Psoas muscle (tissue), 8 donors: ENCODE measurements around the gene TGM6. TPM values are rescaled to one million over a fixed set of nuclear protein-coding genes. Genes with fewer than 3 reads are reported as not detected.
A peak's percentile ranks its signal among the peaks of the same experiment; 100 is the strongest.

Experiments used
- ATAC-seq, 4 donors: fragments of 200-7000 bp; cut with Tn5 transposase; one replicate each; pipeline ENCODE4 v1.9.1; 2020; ENCODE audit warnings: moderate library complexity in 3 of 4, mild to moderate bottlenecking in 2 of 4
- DNase-seq, 2 donors: peaks; one replicate each; pipeline ENCODE4 v3.0.0-alpha.2; 2020
- H3K27ac ChIP-seq: fragments of 200-600 bp; one replicate; pipeline ENCODE4 v1.8.0; 2022
- H3K27me3 ChIP-seq, 3 donors: fragments of 200-600 bp in 1 of 3; one replicate each; pipeline versions ENCODE4 v1.6.1 to v1.8.0; 2013 to 2022; ENCODE audit warnings: low read length in 2 of 3, mild to moderate bottlenecking in 2 of 3, moderate library complexity in 1 of 3; ENCODE audit not compliant: insufficient read depth in 3 of 3
- H3K36me3 ChIP-seq, 2 donors: fragments of 200-600 bp in 1 of 2; one replicate each; pipeline versions ENCODE4 v1.6.1 to v1.8.0; 2013 to 2022; ENCODE audit warnings: low read depth in 1 of 2, mild to moderate bottlenecking in 1 of 2, moderate library complexity in 1 of 2; ENCODE audit not compliant: insufficient read depth in 1 of 2
- H3K4me1 ChIP-seq: fragments of 200-600 bp; one replicate; pipeline ENCODE4 v1.8.0; 2022
- H3K4me3 ChIP-seq: fragments of 200-600 bp; one replicate; pipeline ENCODE4 v1.8.0; 2022; ENCODE audit warnings: mild to moderate bottlenecking
- H3K9me3 ChIP-seq: fragments of 200-600 bp; one replicate; pipeline ENCODE4 v1.8.0; 2022
- whole genome bisulfite sequencing, 3 donors: extraction: QIAGEN DNeasy Blood & Tissue Kit; methylation state at CpG; one replicate each; pipeline versions ENCODE4 v1.1.6 to v1.1.7; 2013; 5-methylcytosine and 5-hydroxymethylcytosine counted together
- intact Hi-C, 2 donors: fragments of 100-400 bp; cut with DNase I; formaldehyde crosslinking; loops; one replicate each; pipeline versions ENCODE4 v1.11.0 to v1.14.2; 2022
- polyA plus RNA-seq, 3 donors: library from polyadenylated mRNA; stranded (reverse); fragments of 200-250 nt; gene quantifications; one replicate each; pipeline ENCODE4 v1.2.3, GENCODE V29; 2013
- total RNA-seq, 4 donors: library from RNA; stranded (reverse); fragmentation: NEBNext Ultra II Directional in 2 of 4; extraction: Animal tissue kit (Norgen Biotek cat#: 25700) in 2 of 4; gene quantifications; one replicate each; pipeline versions ENCODE4 v1.2.1 to v1.2.4, GENCODE V29; 2021 to 2023
- TF ChIP-seq, protein P1 (sequence below): fragments of 200-600 bp; IDR thresholded peaks from one replicate; pipeline ENCODE4 v1.8.0; 2022; ENCODE audit warnings: antibody characterized with exemption
- donor health status: healthy with polysubstance abuse.
- donor health status: DM: no; HTN: no; CAD: no; lungs with moderate emphysema.
- donor health status: Bipolar disorder and iron deficiency.
- donor health status: healthy.
- donor health status: DM: yes; HTN: yes; CAD: no.
- donor health status: DM: no; HTN: no; CAD: no.
- donor health status: DM: no; HTN: no; CAD: no.
- donor health status: DM: yes; HTN: yes; CAD: no.

TGM6 gene
- total and polyA plus RNA-seq, 7 donors = not detected

DNA sequence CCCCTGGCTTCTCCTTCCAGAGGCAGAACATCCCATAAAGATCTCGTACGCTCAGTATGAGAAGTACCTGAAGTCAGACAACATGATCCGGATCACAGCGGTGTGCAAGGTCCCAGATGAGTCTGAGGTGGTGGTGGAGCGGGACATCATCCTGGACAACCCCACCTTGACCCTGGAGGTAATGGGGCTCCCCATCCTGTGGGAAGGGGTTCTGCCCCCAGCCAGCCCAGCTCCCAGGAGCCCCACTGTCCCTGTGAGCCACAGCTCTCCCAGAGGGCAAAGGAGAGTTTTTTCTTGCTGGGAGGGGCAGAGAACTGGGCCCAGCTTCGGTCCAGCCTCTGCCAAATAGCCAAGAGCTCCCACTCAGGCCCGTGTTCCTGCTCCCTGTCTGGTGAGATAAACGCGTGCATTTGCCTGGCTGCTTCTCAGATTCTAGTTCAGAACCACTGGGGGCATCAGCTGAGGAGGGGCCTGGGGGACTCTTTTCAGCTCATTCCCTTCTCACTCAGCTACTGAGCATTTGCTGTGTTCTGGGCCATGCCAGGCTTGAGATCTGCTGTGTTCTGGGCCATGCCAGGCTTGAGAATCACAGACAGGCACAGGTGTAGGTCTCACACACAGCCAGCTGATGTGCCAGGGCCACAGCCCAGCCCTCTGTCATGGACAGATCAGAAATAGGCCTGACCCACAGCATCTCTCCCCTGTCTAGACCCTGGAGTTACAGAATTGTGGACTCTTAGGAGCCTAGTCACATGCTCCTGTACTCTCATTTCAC, 45.4 kb upstream of the TGM6 start:
- Histone ChIP-seq H3K4me3 (no peak overlapping the region), H3K36me3 (no peaks in the 10 kb centered on the region), H3K4me1 (no peaks in the 10 kb centered on the region), H3K9me3 (no peaks in the 10 kb centered on the region), H3K27me3 (peaks cover 0 to 2% (median 0%) of the 10 kb centered on the region in 3 donors), H3K27ac (no peak overlapping the region)
- TF ChIP-seq, protein P1, sequence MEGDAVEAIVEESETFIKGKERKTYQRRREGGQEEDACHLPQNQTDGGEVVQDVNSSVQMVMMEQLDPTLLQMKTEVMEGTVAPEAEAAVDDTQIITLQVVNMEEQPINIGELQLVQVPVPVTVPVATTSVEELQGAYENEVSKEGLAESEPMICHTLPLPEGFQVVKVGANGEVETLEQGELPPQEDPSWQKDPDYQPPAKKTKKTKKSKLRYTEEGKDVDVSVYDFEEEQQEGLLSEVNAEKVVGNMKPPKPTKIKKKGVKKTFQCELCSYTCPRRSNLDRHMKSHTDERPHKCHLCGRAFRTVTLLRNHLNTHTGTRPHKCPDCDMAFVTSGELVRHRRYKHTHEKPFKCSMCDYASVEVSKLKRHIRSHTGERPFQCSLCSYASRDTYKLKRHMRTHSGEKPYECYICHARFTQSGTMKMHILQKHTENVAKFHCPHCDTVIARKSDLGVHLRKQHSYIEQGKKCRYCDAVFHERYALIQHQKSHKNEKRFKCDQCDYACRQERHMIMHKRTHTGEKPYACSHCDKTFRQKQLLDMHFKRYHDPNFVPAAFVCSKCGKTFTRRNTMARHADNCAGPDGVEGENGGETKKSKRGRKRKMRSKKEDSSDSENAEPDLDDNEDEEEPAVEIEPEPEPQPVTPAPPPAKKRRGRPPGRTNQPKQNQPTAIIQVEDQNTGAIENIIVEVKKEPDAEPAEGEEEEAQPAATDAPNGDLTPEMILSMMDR = no peak
- intact Hi-C loops = no loop called here
- ATAC-seq = peak in 1 of 4 donors; percentile 42
- DNase-seq = no peak
- WGBS, 3 donors = 67 to 71% (median 68%) methylated on average over 9 of the region's 9 CpGs

DNA sequence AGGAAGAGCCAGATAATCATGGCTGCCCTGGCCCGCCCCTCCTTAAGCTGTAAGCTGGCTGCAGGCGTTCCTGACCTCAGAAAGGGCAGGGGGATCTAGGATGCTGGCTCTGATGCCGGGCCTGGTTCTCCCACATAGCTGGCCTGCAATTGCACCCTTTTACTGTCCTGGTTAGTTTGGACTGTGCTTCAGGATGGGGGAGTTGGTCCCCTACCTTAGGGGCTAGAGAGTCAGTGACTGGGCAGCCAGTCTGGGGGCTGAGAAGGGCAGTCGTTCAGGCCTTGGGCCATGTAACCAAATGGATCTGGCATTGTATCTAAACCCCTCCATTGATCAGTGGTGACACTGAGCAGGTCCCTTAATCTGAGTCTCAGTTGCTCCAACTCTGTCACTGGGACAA, 44.2 kb upstream of the TGM6 start:
- ATAC-seq (no peak), DNase-seq (no peak)
- Histone ChIP-seq H3K9me3 (no peaks in the 10 kb centered on the region), H3K4me1 (no peaks in the 10 kb centered on the region), H3K27me3 (peaks cover 0 to 2% (median 0%) of the 10 kb centered on the region in 3 donors), H3K4me3 (no peak overlapping the region), H3K27ac (no peak overlapping the region), H3K36me3 (no peaks in the 10 kb centered on the region)
- 74 to 82% (median 81%) methylated on average over 4 of the region's 4 CpGs for WGBS, 3 donors
- TF ChIP-seq, protein P1 = no peak
- intact Hi-C loops = no loop called here

DNA sequence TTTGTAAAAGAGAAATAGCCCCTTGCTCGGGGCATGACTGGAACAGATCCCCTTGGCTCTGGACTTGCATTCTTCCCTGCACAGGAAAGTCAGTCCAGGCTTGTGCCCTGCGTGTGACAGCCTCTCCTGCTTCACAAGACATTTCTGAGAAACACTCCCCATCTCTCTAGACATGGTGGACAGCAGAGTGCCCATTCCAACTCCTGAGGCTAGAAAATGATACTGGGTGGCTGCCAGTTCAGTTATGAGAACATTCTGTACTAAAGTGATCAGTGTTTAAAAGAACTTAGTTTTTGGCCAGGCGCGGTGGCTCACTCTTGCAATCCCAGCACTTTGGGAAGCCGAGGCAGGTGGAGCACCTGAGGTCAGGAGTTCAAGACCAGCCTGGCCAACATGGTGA, 43.6 kb upstream of the TGM6 start:
- Histone ChIP-seq H3K4me1 (no peaks in the 10 kb centered on the region), H3K4me3 (no peak overlapping the region), H3K9me3 (no peaks in the 10 kb centered on the region), H3K36me3 (no peaks in the 10 kb centered on the region), H3K27ac (no peak overlapping the region), H3K27me3 (peaks cover 0 to 2% (median 0%) of the 10 kb centered on the region in 3 donors)
- DNase-seq (no peak), ATAC-seq (no peak)
- intact Hi-C loops = no loop called here
- TF ChIP-seq, protein P1 = no peak
- 50 to 67% (median 52%) methylated on average over 5 of the region's 5 CpGs for WGBS, 3 donors

DNA sequence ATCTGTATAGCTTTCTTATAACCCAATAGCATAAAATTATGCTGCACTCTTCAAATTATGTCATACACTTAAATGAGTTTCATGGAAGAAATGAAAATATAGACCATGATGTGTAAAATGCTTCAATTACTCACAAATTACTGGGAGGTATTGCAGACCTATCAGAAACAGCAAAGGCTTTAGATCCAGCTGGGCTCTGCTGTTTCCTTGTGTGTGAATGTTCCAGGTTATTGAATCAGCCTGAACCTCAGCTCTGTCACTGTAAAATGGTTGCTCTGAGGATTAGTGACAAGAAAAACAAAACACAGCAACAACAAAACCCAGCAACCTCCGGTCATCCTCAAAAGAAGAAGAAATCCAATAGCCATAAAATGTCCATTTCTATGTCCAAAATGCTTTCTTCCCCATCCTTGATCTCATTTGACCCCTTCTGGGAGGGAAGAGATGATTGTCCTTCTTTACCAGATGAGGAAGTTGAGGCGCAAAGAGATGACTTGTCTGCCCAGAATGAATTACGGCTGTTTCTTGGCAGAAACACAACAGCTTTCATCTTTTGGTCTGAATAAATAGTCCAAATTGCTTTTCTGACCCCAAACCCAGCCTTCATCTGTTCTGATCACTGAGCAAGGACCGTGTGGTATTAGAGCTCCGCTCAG, 42.2 kb upstream of the TGM6 start:
- ATAC-seq (no peak), DNase-seq (no peak)
- no peaks in the 10 kb centered on the region for H3K36me3 ChIP-seq
- peaks cover 0 to 3% (median 0%) of the 10 kb centered on the region in 3 donors for H3K27me3 ChIP-seq
- H3K4me3 ChIP-seq = no peak overlapping the region
- H3K27ac ChIP-seq = no peak overlapping the region
- no peaks in the 10 kb centered on the region for H3K9me3 ChIP-seq
- WGBS, 3 donors = 54 to 67% (median 55%) methylated on average over 5 of the region's 5 CpGs
- intact Hi-C loops = no loop called here
- TF ChIP-seq, protein P1 = no peak
- H3K4me1 ChIP-seq = no peaks in the 10 kb centered on the region
